ENCODE measurements around the gene SPDYE1. TPM values are rescaled to one million over a fixed set of nuclear protein-coding genes. Genes with fewer than 3 reads are reported as not detected.
A peak's percentile ranks its signal among the peaks of the same experiment; 100 is the strongest.
"Not testable (repeated sequence)": the region's sequence is repeated elsewhere in the genome, so short reads cannot be mapped to it uniquely, and the experiment has no call there.

The SPDYE1 gene
- total and polyA plus RNA-seq, 2 of the 13 experiments (the other 11 are each of a cell fraction or from before 2014, with no cell fraction given), result not detected

- TF ChIP-seq CREB1 (IDR thresholded peaks at IDR 0.05), result peak; percentile 77
- TF ChIP-seq CREB1 (CRISPR knock-in tag; IDR thresholded peaks at IDR 0.05), result not testable (repeated sequence)
- peak; percentile 90 for TF ChIP-seq FOXA3 (CRISPR knock-in tag; IDR thresholded peaks at IDR 0.05)
- peak; percentile 98 for TF ChIP-seq SP5 (CRISPR knock-in tag; IDR thresholded peaks at IDR 0.05; ENCODE audit: borderline replicate concordance, low read depth)
- TF ChIP-seq HHEX (CRISPR knock-in tag; IDR thresholded peaks at IDR 0.05), result peak; percentile 48; the same call in 1 of the 2 replicates
- 0 out of 2 replicates have a peak, but pooled peaks have one; percentile 24 for TF ChIP-seq ZBTB38 (CRISPR knock-in tag; IDR thresholded peaks at IDR 0.05)
- peak; percentile 79 for TF ChIP-seq RERE (CRISPR knock-in tag; IDR thresholded peaks at IDR 0.05; ENCODE audit: low read depth)
- TF ChIP-seq ARNT2 (CRISPR knock-in tag; IDR thresholded peaks at IDR 0.05; ENCODE audit: low read depth), result 0 out of 2 replicates have a peak, but pooled peaks have one; percentile 47
- peak; percentile 61; the same call in 1 of the 2 replicates for TF ChIP-seq HIC2 (CRISPR knock-in tag; IDR thresholded peaks at IDR 0.05; ENCODE audit: low read depth)
- peak; percentile 54; the same call in 1 of the 2 replicates for TF ChIP-seq POGK (CRISPR knock-in tag; conservative IDR thresholded peaks at IDR 0.05)
- peak; percentile 68 for TF ChIP-seq HNF1B (CRISPR knock-in tag; IDR thresholded peaks at IDR 0.05)
- TF ChIP-seq RARA (CRISPR knock-in tag; IDR thresholded peaks at IDR 0.05), result peak; percentile 73
- TF ChIP-seq MNT (IDR thresholded peaks at IDR 0.05), result peak; percentile 98
- peak; percentile 54; the same call in 1 of the 2 replicates for TF ChIP-seq SOX5 (CRISPR knock-in tag; IDR thresholded peaks at IDR 0.05; ENCODE audit: borderline replicate concordance)
- TF ChIP-seq ATF7 (IDR thresholded peaks at IDR 0.05), result peak; percentile 41; the same call in 1 of the 2 replicates
- peak; percentile 39; the same call in 1 of the 2 replicates for TF ChIP-seq ATF7 (CRISPR knock-in tag; IDR thresholded peaks at IDR 0.05)
Observed at GRCh38 chr7:44038961-44039558, 41.4 kb downstream of the SPDYE1 start (continued).
